ENCODE results near the gene CDH23. TPM values are rescaled to one million over a fixed set of nuclear protein-coding genes. Genes with fewer than 3 reads are reported as not detected.

CDH23 gene
- total and polyA plus RNA-seq, 2 of the 8 experiments (the other 6 are each of a cell fraction or from before 2014, with no cell fraction given) = 1.9 to 4.9 TPM

DNA sequence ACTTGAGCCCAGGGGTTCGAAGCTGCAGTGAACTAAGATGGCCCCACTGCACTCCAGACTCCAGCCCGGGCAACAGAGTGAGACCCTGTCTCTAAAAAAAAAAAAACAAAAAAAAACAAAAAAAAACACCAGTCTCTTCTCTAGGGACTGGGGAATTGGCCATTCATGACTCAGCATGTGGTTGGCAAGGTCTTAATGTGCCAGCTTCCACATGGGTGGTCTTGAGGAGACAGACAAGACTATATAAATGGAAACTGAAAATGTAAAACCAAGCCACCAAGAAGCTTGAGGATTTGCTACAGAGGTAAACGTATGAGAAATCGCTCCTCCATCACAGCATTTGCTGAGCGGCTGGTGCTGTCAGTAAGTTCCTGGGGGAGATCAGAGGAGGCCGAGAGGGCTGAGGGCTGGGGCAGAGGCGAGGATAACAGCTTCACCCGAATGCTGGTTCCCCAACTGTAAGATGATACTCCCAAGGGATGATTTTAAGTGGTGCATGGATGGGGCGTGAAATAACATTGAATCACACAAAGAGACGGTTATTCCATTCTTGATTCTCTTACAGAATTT, 194.1 kb downstream of the CDH23 start:
- no peak overlapping the region for H3K56ac ChIP-seq (replicated peaks; ENCODE audit: insufficient read length, low read depth, low read length)
- no peak overlapping the region for H3K4me3 ChIP-seq (ENCODE audit: extremely low read depth in 1 of 4, insufficient read depth in 2 of 4, low read depth in 3 of 4, low read length in 4 of 4)
- no peaks in the 10 kb centered on the region for H3K23me2 ChIP-seq (ENCODE audit: low read depth, low read length)
- H2BK20ac ChIP-seq (ENCODE audit: low read length) = no peak overlapping the region
- H3K27me3 ChIP-seq (replicated peaks in 1 of 4; ENCODE audit: control insufficient read depth in 3 of 4, extremely low read depth in 1 of 4, insufficient read depth in 3 of 4, low read length in 3 of 4) = no peaks in the 10 kb centered on the region
- ChIA-PET CTCF (ENCODE audit: partially characterized antibody) (interaction anchor here (0.6 to 2.1 kb wide), 6 partner anchors 21 to 258 kb away, joined by 3 to 9 read pairs (median 4); no protein-coding TSS in a partner anchor), POLR2A (ENCODE audit: partially characterized antibody) (no interaction called here)
- H2BK120ac ChIP-seq (replicated peaks; ENCODE audit: low read depth, low read length) = no peak overlapping the region
- DNase-seq (ENCODE audit: low read depth in 1 of 2, low spot score in 2 of 2) (no peak), FAIRE-seq (no peak)
- H3K23ac ChIP-seq (ENCODE audit: insufficient read length) = no peak overlapping the region
- no peak overlapping the region for H2BK12ac ChIP-seq (ENCODE audit: low read depth, low read length)
- H3K36me3 ChIP-seq (ENCODE audit: control insufficient read depth in 2 of 4, insufficient read depth in 4 of 4, low read length in 3 of 4) = no peaks in the 10 kb centered on the region
- H3K4me2 ChIP-seq (ENCODE audit: insufficient read depth in 1 of 2, low read depth in 2 of 2, low read length in 2 of 2) = no peak overlapping the region
- no peaks in the 10 kb centered on the region for H4K20me1 ChIP-seq (replicated peaks in 1 of 2; ENCODE audit: control insufficient read depth in 1 of 2, insufficient read depth in 2 of 2, low read length in 2 of 2)
- no peak overlapping the region for H2AK5ac ChIP-seq (ENCODE audit: low read depth, low read length)
- no peak overlapping the region for H4K5ac ChIP-seq (ENCODE audit: insufficient read length, low read depth, low read length)
- no peak overlapping the region for H3K18ac ChIP-seq (ENCODE audit: extremely low read depth, low read length)
- H2AFZ ChIP-seq (ENCODE audit: low read length) = no peak overlapping the region
- H3K14ac ChIP-seq (ENCODE audit: insufficient read length) = no peak overlapping the region
- H3K9ac ChIP-seq (replicated peaks in 1 of 4; ENCODE audit: extremely low read depth in 1 of 4, low read depth in 3 of 4, low read length in 3 of 4) = no peak overlapping the region; a peak in 1 of 7 replicates
- H4K8ac ChIP-seq (ENCODE audit: extremely low read depth, insufficient read depth, low read length) = peak overlapping the region; percentile 30; the same call in 1 of the 2 replicates
- no peaks in the 10 kb centered on the region for H3K9me3 ChIP-seq (ENCODE audit: insufficient read depth in 2 of 2, low read depth in 1 of 2, low read length in 1 of 2)
- 88% methylated on average over 10 of the region's 10 CpGs; no CpG with 5 or more reads in 1 of the 2 experiments for WGBS, 2 experiments (ENCODE audit: extremely low coverage in 1 of 2, insufficient coverage in 1 of 2, insufficient read length in 1 of 2, insufficient replicate concordance in 2 of 2, low coverage in 1 of 2, low lambda C conversion rate in 2 of 2, missing lambda C conversion rate in 1 of 2)
- H3K4me1 ChIP-seq (replicated peaks in 1 of 4; ENCODE audit: control insufficient read depth in 3 of 4, insufficient read depth in 4 of 4, low read length in 3 of 4) = no peaks in the 10 kb centered on the region
- H3K79me2 ChIP-seq (ENCODE audit: control insufficient read depth in 1 of 2, insufficient read depth in 2 of 2, low read length in 2 of 2) = no peaks in the 10 kb centered on the region
- no peak overlapping the region for H3K27ac ChIP-seq (ENCODE audit: low read depth, low read length)
- H2BK15ac ChIP-seq (ENCODE audit: low read length) = no peak overlapping the region
- no peaks in the 10 kb centered on the region for H3K79me1 ChIP-seq (ENCODE audit: low read depth, low read length)
- TF ChIP-seq EP300 (IDR thresholded peaks at IDR 0.05; ENCODE audit: borderline replicate concordance in 1 of 2, low read depth in 2 of 2, low read length in 2 of 2) = no peak
- no peak overlapping the region for H3K4ac ChIP-seq (replicated peaks; ENCODE audit: insufficient read length, low read depth, low read length)
- no peak overlapping the region for H4K91ac ChIP-seq (replicated peaks; ENCODE audit: insufficient read length, low read length)
- no peak overlapping the region for H2BK5ac ChIP-seq (ENCODE audit: low read depth, low read length)
